H9 (cell line): Measurements from ENCODE around the gene ITIH6. TPM values are rescaled to one million over a fixed set of nuclear protein-coding genes. Genes with fewer than 3 reads are reported as not detected.

Experiments
- DNase-seq: peaks from one replicate; pipeline ENCODE4 v3.0.0-alpha.2; 2017
- H2AFZ ChIP-seq: one replicate; pipeline ENCODE4 v1.6.1; 2013; ENCODE audit warnings: mild to moderate bottlenecking, low read length, control low read depth, moderate library complexity
- H2AK5ac ChIP-seq: 2 replicates; pipeline ENCODE4 v1.6.1; 2013; ENCODE audit warnings: low read length, control low read depth, mixed read lengths; ENCODE audit not compliant: insufficient read length
- H2BK120ac ChIP-seq: one replicate; pipeline ENCODE4 v1.6.1; 2013; ENCODE audit warnings: low read depth, mild to moderate bottlenecking, low read length, control low read depth, inconsistent platforms; ENCODE audit not compliant: poor library complexity, severe bottlenecking
- H2BK12ac ChIP-seq: 2 replicates; pipeline ENCODE4 v1.6.1; 2013; ENCODE audit warnings: low read length, control low read depth, mixed read lengths, low read depth; ENCODE audit not compliant: insufficient read length
- H2BK15ac ChIP-seq: 2 replicates; pipeline ENCODE4 v1.6.1; 2013; ENCODE audit warnings: low read depth, low read length, control low read depth
- H2BK20ac ChIP-seq: one replicate; pipeline ENCODE4 v1.6.1; 2013; ENCODE audit warnings: low read depth, mild to moderate bottlenecking, low read length, control low read depth, inconsistent platforms; ENCODE audit not compliant: poor library complexity, severe bottlenecking
- H2BK5ac ChIP-seq: 2 replicates; pipeline ENCODE4 v1.6.1; 2013; ENCODE audit warnings: low read length, control low read depth, mixed read lengths; ENCODE audit not compliant: insufficient read length
- H3K14ac ChIP-seq: 2 replicates; pipeline ENCODE4 v1.6.1; 2013; ENCODE audit warnings: low read length, control low read depth; ENCODE audit not compliant: insufficient read depth
- H3K18ac ChIP-seq: 2 replicates; pipeline ENCODE4 v1.6.1; 2013; ENCODE audit warnings: low read depth, mild to moderate bottlenecking, mixed read lengths, low read length, control low read depth; ENCODE audit not compliant: insufficient read length
- H3K23ac ChIP-seq: 2 replicates; pipeline ENCODE4 v1.6.1; 2013; ENCODE audit warnings: low read length, control low read depth, mixed read lengths, low read depth; ENCODE audit not compliant: insufficient read length
- H3K23me2 ChIP-seq: 2 replicates; pipeline ENCODE4 v1.6.1; 2013; ENCODE audit warnings: low read depth, mild to moderate bottlenecking, mixed read lengths, low read length, control low read depth; ENCODE audit not compliant: insufficient read length, poor library complexity, severe bottlenecking
- H3K27ac ChIP-seq: 2 replicates; pipeline ENCODE4 v1.5.1; 2013; ENCODE audit warnings: low read length, control low read depth, mixed read lengths, low read depth; ENCODE audit not compliant: insufficient read length
- H3K27me3 ChIP-seq: 2 replicates; pipeline ENCODE4 v1.6.1; 2013; ENCODE audit warnings: low read length, control low read depth, inconsistent platforms; ENCODE audit not compliant: insufficient read depth
- H3K4ac ChIP-seq: 2 replicates; pipeline ENCODE4 v1.6.1; 2013; ENCODE audit warnings: low read depth, mild to moderate bottlenecking, control low read depth, inconsistent platforms, low read length, moderate library complexity
- H3K4me1 ChIP-seq: 2 replicates; pipeline ENCODE4 v1.6.1; 2013; ENCODE audit warnings: low read length, control low read depth, inconsistent platforms; ENCODE audit not compliant: insufficient read depth
- H3K4me2 ChIP-seq: 2 replicates; pipeline ENCODE4 v1.6.1; 2013; ENCODE audit warnings: low read length, control low read depth, mixed read lengths; ENCODE audit not compliant: insufficient read length, insufficient read depth
- H3K56ac ChIP-seq: 2 replicates; pipeline ENCODE4 v1.6.1; 2013; ENCODE audit warnings: low read depth, mild to moderate bottlenecking, mixed read lengths, low read length, control low read depth; ENCODE audit not compliant: insufficient read length
- H3K79me1 ChIP-seq: 2 replicates; pipeline ENCODE4 v1.6.1; 2013; ENCODE audit warnings: low read depth, mild to moderate bottlenecking, moderate library complexity, low read length, control low read depth, inconsistent platforms; ENCODE audit not compliant: insufficient read depth, poor library complexity, severe bottlenecking
- H3K79me2 ChIP-seq: 2 replicates; pipeline ENCODE4 v1.6.1; 2013; ENCODE audit warnings: low read length, control low read depth, inconsistent platforms; ENCODE audit not compliant: insufficient read depth
- H3K9ac ChIP-seq: 2 replicates; pipeline ENCODE4 v1.6.1; 2013; ENCODE audit warnings: low read length, control low read depth, mixed read lengths; ENCODE audit not compliant: insufficient read length; ENCODE audit errors: extremely low read depth
- H3K9me3 ChIP-seq: one replicate; pipeline ENCODE4 v1.6.1; 2013; ENCODE audit warnings: low read depth, low read length, inconsistent platforms; ENCODE audit not compliant: control insufficient read depth
- H3T11ph ChIP-seq: one replicate; pipeline ENCODE4 v1.6.1; 2013; ENCODE audit warnings: mild to moderate bottlenecking, low read length, control low read depth, inconsistent platforms
- H4K20me1 ChIP-seq: one replicate; pipeline ENCODE4 v1.6.1; 2013; ENCODE audit not compliant: control insufficient read depth, insufficient read length, insufficient read depth
- H4K5ac ChIP-seq: 2 replicates; pipeline ENCODE4 v1.6.1; 2013; ENCODE audit warnings: low read depth, mild to moderate bottlenecking, mixed read lengths, low read length, control low read depth; ENCODE audit not compliant: insufficient read length
- H4K8ac ChIP-seq: replicated peaks from 2 replicates; pipeline ENCODE4 v1.6.1; 2013; ENCODE audit warnings: low read length, control low read depth, mixed read lengths, low read depth; ENCODE audit not compliant: insufficient read length
- H4K91ac ChIP-seq: 2 replicates; pipeline ENCODE4 v1.6.1; 2013; ENCODE audit warnings: low read depth, mild to moderate bottlenecking, moderate library complexity, mixed read lengths, low read length, control low read depth; ENCODE audit not compliant: insufficient read length
- H3K27ac Mint-ChIP-seq, 3 experiments: 2 replicates in 2 of 3; 3 replicates in 1 of 3; pipeline ENCODE4 v1.8.0; 2020 to 2021; ENCODE audit warnings: mixed read lengths in 3 of 3, mild to moderate bottlenecking in 1 of 3, moderate library complexity in 1 of 3
- H3K27me3 Mint-ChIP-seq: 2 replicates; pipeline ENCODE4 v1.8.0; 2021; ENCODE audit warnings: low read depth, mild to moderate bottlenecking, moderate library complexity, mixed read lengths
- H3K36me3 Mint-ChIP-seq, 3 experiments: 2 replicates in 2 of 3; 3 replicates in 1 of 3; pipeline ENCODE4 v1.8.0; 2020 to 2021; ENCODE audit warnings: low read depth in 3 of 3, mixed read lengths in 3 of 3; ENCODE audit not compliant: insufficient read depth in 1 of 3
- H3K4me1 Mint-ChIP-seq, 2 experiments: 2 replicates each; pipeline ENCODE4 v1.8.0; 2020; ENCODE audit warnings: mixed read lengths in 2 of 2
- H3K4me3 Mint-ChIP-seq, 2 experiments: 2 replicates in 1 of 2; 3 replicates in 1 of 2; pipeline ENCODE4 v1.8.0; 2020 to 2021; ENCODE audit warnings: mild to moderate bottlenecking in 2 of 2, mixed read lengths in 2 of 2, moderate library complexity in 1 of 2
- H3K9me3 Mint-ChIP-seq, 2 experiments: 2 replicates in 1 of 2; 3 replicates in 1 of 2; pipeline ENCODE4 v1.8.0; 2020; ENCODE audit warnings: mild to moderate bottlenecking in 2 of 2, mixed read lengths in 2 of 2, moderate library complexity in 1 of 2
- CTCF ChIP-seq: fragments of 200-600 bp; sonication (generic); conservative IDR thresholded peaks from 3 replicates; pipeline ENCODE4 v1.8.0; 2021; ENCODE audit warnings: antibody characterized with exemption, mild to moderate bottlenecking
- WGBS: extraction: QIAGEN DNeasy Blood & Tissue Kit; methylation state at CpG from one replicate; pipeline ENCODE4 v1.1.7; 2013; ENCODE audit warnings: missing lambda C conversion rate, low lambda C conversion rate, mixed read lengths; ENCODE audit not compliant: insufficient read length; ENCODE audit errors: extremely low coverage; 5-methylcytosine and 5-hydroxymethylcytosine counted together
- total RNA-seq: library from RNA; stranded (reverse); gene quantifications from 2 replicates; pipeline ENCODE4 v1.2.1, GENCODE V29; 2021

ITIH6 gene
- total RNA-seq, 1 experiment from 2014 or later = not detected

- DNase-seq = no peak
- no peaks in the 10 kb centered on the region for H3K27me3 ChIP-seq
- no peak overlapping the region for H3K18ac ChIP-seq
- H3K79me2 ChIP-seq = no peaks in the 10 kb centered on the region
- no peak overlapping the region for H2BK15ac ChIP-seq
- no peaks in the 10 kb centered on the region for H3K23me2 ChIP-seq
- no peak overlapping the region for H4K5ac ChIP-seq
- no peak overlapping the region for H3K56ac ChIP-seq
- Mint-ChIP-seq H3K4me3 (no peak overlapping the region), H3K27ac (no peak overlapping the region), H3K9me3 (peaks cover 52 to 56% of the 10 kb centered on the region in 2 experiments), H3K4me1 (peaks cover 0 to 6% of the 10 kb centered on the region in 2 experiments; a peak in 1 of 4 replicates), H3K36me3 (peaks cover 0 to 8% (median 0%) of the 10 kb centered on the region in 3 experiments; a peak in 3 of 7 replicates), H3K27me3 (peaks cover 9% of the 10 kb centered on the region)
- H3K23ac ChIP-seq = no peak overlapping the region
- no peak overlapping the region for H4K91ac ChIP-seq
- no peak overlapping the region for H2BK5ac ChIP-seq
- H2AK5ac ChIP-seq = no peak overlapping the region
- H4K20me1 ChIP-seq = no peaks in the 10 kb centered on the region
- no peak overlapping the region for H2AFZ ChIP-seq
- no peaks in the 10 kb centered on the region for H3K4me1 ChIP-seq
- no peak overlapping the region for H3T11ph ChIP-seq
- no peak overlapping the region for H3K4me2 ChIP-seq
- no peak for TF ChIP-seq CTCF
- no peak overlapping the region for H2BK20ac ChIP-seq
- H4K8ac ChIP-seq = no peak overlapping the region
- H3K4ac ChIP-seq = no peak overlapping the region
- WGBS = no CpG with 5 or more reads among the region's 4 CpGs
- H2BK120ac ChIP-seq = no peak overlapping the region
- H3K9me3 ChIP-seq = peaks cover 31% of the 10 kb centered on the region
- H3K9ac ChIP-seq = no peak overlapping the region
- H3K27ac ChIP-seq = no peak overlapping the region
- H3K79me1 ChIP-seq = no peaks in the 10 kb centered on the region
- no peak overlapping the region for H2BK12ac ChIP-seq
- H3K14ac ChIP-seq = no peak overlapping the region
Measured at GRCh38 chrX:54826598-54826997, 28.5 kb upstream of the ITIH6 start.
